ENCODE data around the gene LHX1. TPM values are rescaled to one million over a fixed set of nuclear protein-coding genes. Genes with fewer than 3 reads are reported as not detected.

LHX1 gene
- not detected in 2 replicates for total RNA-seq

GRCh38 chr17:36937001-36937958 is at the start of gene LHX1:
LHX1 (plus strand) TSS chr17:36937475; CDS start chr17:36938198, 723 bp downstream.

GRCh38 chr17:36948717-36949460 is 11.6 kb downstream of the LHX1 start, which contains the start of gene AATF:
AATF (plus strand) TSS chr17:36948954; CDS start chr17:36949126, 172 bp downstream.

Other genes with a start within 250 kb of the LHX1 start
- 27.6 and 49.4 TPM in 2 replicates for gene AATF, start 11.5 kb downstream of the LHX1 start, total RNA-seq